ENCODE data around the gene APOM.
A peak's percentile ranks its signal among the peaks of the same experiment; 100 is the strongest.

Gene APOM

GRCh38 chr6:31658158-31658688, 2.5 kb downstream of the APOM start:
- no peak for DNase-seq (ENCODE audit: low read depth, low spot score)

GRCh38 chr6:31658983-31659648, 3.4 kb downstream of the APOM start:
- no peak for DNase-seq (ENCODE audit: low read depth, low spot score)

DNA sequence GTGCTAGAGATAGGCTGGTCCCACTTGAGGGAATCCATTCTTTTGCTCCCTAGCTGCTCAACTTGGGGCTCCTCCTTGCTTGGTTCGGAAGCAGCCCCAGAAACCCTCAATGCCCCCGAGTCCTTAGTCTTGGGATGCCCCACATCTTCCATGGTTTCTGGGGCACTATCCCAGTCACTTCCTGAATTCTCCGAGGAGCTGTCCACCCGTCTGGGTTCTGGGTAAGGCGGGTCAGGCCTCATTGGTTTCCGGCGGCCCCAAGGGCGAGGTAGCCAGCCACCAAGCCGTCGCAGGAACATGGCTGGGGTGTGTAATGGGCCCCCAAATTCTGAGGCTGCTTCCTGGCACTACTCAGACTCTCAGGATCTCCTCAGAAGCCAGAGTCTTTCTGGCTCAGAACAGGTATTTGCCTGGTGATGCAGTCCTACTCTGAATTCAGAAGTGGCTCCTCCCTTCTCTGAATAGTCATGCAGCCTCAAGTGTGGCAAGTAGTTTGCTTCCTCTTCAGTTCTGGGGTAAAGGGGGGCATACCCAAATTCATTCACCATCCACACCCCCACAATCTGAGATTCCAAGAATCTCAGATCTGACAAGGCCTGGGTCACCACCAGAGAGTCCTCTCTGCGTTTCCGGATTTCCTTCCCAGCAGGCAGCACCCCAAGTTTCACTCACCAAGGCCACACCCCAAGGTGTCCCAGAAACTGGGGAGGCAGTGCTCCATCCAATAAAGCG, 4.1 kb downstream of the APOM start:
- DNase-seq (ENCODE audit: low read depth, low spot score) = no peak

GRCh38 chr6:31660381-31661261, 4.9 kb downstream of the APOM start, which contains the start of gene C6orf47:
TSS of gene C6orf47 (minus strand) at chr6:31660778. CDS start at chr6:31659947, 831 bp downstream.
- no peak for DNase-seq (ENCODE audit: low read depth, low spot score)

DNA sequence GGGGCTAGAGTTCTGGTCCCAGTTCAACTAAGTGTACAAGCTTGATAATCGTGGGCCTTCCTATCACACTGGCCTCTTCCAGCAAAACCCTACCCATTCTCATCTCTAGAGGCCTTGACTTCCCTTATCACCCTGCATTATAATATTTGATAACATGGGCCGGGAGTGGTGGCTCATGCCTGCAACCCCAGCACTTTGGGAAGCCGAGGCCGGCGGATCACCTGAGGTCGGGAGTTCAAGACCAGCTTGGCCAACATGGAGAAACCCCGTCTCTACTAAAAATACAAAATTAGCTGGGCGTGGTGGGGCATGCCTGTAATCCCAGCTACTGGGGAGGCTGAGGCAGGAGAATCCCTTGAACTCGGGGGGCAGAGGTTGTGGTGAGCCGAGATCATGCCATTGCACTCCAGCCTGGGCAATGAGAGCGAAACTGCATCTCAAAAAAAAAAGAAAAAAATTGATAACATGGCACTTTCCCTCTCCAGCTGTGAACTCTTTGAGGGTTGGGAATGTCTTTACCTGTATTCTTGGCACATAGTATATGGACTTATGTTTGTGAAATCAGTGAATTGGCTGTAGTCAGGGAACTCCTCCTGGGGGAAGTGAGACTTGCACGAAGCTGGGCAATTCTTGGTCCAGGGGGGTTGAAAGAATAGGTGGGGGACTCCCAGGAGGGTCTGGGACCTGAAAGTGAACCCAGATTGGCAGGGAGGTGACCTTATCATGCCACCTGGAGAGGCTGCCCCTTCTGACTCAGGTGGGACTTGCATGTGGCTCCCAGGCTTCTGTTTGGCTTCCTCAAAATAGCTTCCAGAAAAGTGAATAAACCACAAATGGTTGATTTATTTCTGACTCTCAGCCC, 5.8 kb downstream of the APOM start:
- no peak for DNase-seq (ENCODE audit: low read depth, low spot score)

GRCh38 chr6:31662124-31662723, 6.5 kb downstream of the APOM start:
- no peak for DNase-seq (ENCODE audit: low read depth, low spot score)

GRCh38 chr6:31663126-31663960, 7.6 kb downstream of the APOM start:
- no peak for DNase-seq (ENCODE audit: low read depth, low spot score)

- DNase-seq (ENCODE audit: low read depth, low spot score) = no peak
Measured at GRCh38 chr6:31663961-31664789, 8.5 kb downstream of the APOM start.

- no peak for DNase-seq (ENCODE audit: low read depth, low spot score)
Measured at GRCh38 chr6:31664790-31665500, 9.3 kb downstream of the APOM start, which contains the start of gene GPANK1. TSS of gene GPANK1 (minus strand) at chr6:31664997. CDS start at chr6:31664478, 519 bp downstream.

DNA sequence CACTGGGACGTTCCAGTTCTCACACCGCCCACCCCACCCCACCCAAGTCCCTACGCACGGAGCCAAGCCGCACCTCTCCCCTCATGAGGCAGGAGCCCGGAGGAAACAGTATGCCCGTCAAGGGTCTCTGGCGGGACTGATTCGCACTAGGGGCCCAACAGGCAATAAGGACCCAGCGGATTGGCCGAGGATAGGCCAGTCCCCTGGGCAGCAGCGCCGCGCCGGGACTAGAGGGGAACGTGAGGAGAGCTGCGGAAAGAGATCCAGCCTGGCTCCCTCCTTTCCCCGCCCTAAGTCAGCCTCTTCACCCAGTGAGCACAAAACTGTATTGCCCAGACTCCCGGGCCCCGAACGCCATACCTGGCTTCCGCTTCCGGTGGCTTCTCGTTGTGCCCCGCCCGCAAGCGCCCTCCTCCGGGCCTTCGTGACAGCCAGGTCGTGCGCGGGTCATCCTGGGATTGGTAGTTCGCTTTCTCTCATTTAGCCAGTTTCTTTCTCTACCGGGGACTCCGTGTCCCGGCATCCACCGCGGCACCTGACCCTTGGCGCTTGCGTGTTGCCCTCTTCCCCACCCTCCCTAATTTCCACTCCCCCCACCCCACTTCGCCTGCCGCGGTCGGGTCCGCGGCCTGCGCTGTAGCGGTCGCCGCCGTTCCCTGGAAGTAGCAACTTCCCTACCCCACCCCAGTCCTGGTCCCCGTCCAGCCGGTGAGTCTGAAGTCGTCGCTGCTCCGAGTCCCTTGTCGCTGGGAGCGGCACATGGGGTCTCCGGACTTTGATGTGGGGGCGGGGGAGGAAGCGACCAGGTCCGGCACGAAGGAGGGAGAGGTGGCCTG, 10.0 kb downstream of the APOM start, which contains the start of gene CSNK2B:
Gene CSNK2B, plus strand, starts transcription at position 580 of the 836 bp plus-strand sequence. CDS start 752 bp downstream, outside the sequence.
- DNase-seq (ENCODE audit: low read depth, low spot score) = peak; percentile 94

DNA sequence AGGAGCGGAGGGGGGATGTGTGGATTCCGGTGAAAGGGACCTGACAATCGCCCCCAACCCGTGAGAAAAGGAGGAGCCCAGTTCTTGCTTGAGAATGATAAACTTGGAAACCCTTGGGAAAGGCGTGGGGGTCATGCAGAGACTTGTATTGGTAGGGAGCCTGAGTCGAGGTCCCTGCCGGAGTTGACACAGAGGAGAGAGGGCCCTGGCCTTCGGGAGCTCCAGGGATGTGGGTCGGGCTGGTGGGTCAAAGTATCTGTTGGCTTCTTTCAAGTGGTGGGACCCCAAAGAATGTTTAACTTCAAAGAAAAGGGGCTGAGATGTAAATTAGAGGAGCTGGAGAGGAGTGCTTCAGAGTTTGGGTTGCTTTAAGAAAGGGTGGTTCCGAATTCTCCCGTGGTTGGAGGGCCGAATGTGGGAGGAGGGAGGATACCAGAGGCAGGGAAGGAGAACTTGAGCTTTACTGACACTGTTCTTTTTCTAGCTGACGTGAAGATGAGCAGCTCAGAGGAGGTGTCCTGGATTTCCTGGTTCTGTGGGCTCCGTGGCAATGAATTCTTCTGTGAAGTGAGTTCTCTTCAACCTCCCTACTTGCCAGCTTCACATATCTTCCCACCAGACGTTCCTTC, 10.8 kb downstream of the APOM start:
- DNase-seq (ENCODE audit: low read depth, low spot score) = no peak

- DNase-seq (ENCODE audit: low read depth, low spot score) = no peak
Measured at GRCh38 chr6:31669676-31670075, 14.0 kb downstream of the APOM start, which contains the start of gene LY6G5B. TSS of gene LY6G5B (plus strand) at chr6:31669976. CDS start at chr6:31670951, 975 bp downstream.

DNA sequence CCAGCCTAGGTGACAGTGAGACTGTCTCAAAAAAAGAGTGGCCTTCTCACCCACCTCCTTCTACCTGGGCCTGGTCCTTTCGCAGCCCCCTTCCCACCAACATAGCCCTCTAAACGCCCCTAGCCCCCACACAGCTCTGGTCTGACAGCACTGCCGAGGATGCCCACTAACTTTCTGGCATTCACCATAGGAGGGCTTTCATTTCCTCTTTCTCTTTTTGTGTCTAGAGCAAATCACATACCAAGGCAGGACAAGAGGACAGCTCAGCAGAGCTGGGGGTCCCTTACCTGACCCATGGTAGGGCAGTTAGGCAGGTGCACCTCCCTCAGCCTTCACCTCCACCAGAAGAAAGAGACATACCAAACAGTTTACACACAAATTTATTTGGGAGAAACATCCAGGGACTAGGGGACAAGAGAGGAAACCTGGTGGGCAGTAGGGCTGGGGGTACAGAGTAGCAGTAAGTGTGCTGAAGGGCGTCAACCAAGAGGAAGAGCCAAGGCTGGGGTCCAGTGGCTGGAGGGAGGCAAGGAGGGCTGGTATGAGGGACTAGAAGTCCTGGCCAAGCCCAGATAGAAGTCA, 20.7 kb downstream of the APOM start:
- DNase-seq (ENCODE audit: low read depth, low spot score) = no peak

GRCh38 chr6:31676904-31677303, 21.2 kb downstream of the APOM start:
- DNase-seq (ENCODE audit: low read depth, low spot score) = no peak

GRCh38 chr6:31677955-31678354, 22.3 kb downstream of the APOM start:
- no peak for DNase-seq (ENCODE audit: low read depth, low spot score)
